HG03097 (cell line): ENCODE measurements around the gene FAM13A.

Source experiments
- ATAC-seq: cut with Tn5 transposase; IDR thresholded peaks from one replicate; pipeline ENCODE4 v1.9.1; 2021; ENCODE audit not compliant: unreplicated experiment, low FRiP score

The FAM13A gene

DNA sequence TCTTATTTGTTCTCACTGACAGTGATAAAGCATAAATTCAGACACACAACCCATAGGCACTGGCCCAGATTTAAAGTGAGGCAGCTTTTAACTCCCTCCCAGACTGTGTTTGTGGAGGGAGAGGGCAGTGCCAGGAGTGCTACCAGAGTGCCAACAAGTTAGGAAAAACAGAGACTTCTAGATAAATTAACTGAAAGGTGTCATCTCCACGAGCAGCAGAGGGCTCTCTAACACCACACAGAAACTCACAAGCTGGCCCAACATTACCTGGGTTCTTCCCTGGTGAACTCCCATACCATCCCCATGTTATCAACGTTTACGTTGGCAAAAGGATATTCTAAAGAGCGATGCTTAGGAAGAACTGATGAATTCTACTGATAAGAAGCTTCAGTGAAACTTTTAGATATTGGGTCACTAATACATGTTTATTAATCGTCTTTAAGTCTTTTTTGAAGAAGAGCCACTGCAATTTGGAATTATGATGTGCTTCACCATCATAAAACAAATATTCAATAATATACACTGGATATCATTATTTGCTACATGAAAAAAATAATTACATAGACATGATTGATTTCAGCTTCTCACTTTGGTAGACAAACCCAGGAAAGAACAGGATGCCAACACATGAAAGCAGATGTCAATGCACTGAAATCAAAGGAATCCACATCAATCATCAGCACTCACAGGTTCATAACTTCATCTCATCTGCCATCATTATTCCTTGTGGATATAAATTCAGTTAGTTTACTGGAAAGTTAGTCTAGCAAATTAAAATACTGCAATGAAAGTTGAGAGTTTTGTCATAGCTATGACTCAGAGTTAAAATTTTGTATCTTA, 238.1 kb downstream of the FAM13A start:
- no peak for ATAC-seq

- no peak for ATAC-seq
Measured at GRCh38 chr4:88817740-88818139, 239.2 kb downstream of the FAM13A start.

DNA sequence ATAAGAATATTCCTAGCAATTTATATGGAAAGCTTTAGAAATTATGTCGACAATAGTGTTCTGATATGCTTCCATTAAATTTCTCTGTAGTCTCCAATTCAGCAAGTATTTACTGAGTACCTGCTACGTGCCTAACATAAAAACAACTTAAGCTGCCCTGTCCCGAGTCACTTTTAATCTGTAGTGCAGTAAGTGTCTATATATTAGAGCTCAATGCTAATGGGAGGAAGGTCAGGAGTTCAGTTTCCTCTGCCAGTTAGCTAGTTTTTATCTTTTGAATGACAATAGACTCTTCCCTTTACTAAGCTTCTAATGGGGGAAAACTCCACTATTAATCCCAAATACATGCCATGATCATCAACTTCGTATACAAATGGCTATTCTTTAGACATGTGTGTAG, 240.6 kb downstream of the FAM13A start:
- ATAC-seq: no peak

GRCh38 chr4:88814043-88814617, 242.9 kb downstream of the FAM13A start:
- ATAC-seq: no peak

DNA sequence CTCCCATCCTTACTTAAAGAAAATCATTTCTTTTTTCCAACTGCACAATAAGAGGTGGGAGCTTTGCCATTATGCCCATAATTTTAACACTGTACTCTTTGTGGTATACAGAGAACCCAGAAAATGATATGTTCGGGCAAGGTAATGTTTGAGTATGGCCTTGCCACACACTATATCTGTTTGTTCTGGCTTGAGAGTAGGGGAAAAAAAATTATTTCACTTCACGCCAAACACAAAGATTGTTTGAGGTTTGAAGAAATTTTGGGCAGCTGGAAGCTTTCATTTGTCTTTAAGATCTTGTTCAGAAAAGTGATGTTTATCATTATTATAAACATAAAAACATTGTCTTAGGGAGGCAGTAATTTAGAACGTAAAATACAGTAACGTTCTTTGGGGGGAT, 244.0 kb downstream of the FAM13A start:
- ATAC-seq: no peak

DNA sequence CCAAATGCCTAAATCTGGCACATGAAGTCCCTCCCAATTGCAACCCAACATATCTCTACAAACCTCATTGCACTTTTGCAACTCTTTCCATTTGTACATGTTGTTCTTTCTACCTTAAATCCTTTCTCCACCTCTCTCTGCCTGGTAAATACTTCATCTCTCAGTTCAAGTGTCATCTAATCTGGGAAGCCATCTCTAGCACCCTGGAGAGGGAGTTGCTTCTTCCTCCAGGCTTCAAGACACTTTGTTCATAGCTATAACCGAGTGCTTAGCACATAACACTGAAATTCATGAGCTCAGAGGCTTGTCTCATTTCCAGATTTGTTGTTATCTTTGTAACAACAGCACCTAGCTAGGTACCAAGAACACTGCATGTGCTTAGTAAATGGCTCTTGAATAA, 244.6 kb downstream of the FAM13A start:
- no peak for ATAC-seq

DNA sequence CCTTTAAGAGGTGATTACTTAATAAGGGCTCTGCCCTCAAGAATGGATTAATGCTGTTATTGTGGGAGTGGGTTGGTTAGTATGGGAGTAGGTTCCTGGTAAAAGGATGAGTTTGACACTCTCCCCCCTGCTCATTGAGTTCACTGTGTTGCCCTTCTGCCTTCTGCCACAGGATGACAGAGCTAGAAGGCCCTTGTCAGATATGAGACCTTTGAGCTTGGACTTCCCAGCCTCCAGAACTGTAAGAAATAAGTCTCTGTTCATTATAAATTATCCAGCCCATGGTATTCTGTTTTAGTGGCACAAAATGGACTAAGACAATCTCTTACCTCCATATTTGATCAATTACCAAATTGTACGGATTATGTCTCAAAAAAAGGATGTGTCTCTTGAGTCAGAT, 245.1 kb downstream of the FAM13A start:
- no peak for ATAC-seq

DNA sequence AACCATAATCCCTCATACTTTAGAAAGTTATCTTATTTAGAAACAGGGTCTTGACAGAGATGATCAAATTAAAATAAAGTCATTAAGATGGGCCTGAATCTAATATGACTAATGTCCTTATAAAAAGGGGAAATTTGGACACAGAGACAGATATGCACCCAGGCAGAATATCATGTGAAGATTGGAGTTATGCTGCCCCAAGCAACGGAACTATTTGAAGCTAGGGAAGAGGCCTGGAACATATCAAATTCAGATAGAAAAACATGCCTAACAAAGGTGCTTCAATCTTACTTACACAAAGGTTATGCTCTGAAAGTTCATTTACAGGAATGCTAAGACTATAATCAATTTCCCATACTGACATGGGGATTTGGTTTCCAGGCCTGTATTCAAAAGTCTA, 246.7 kb downstream of the FAM13A start:
- no peak for ATAC-seq

- no peak for ATAC-seq
Measured at GRCh38 chr4:88809576-88810219, 247.3 kb downstream of the FAM13A start.

DNA sequence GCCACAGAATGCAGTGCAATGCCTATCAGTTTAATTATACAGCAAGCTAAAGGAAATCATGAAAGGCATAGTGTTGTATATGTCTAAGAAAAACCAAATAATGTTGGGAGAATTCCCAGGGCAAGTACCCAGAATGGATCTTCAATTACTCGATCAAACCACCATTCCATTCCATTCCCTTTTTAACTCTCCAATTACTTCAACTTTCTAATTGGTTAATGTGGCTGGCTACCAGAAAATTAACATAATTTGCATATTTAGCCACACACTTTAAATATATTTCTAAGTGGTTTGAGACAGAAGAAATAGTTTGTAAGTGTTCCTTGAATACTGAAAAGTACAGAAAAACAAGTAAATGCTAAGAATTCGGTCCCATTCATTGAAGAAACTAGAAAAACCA, 247.9 kb downstream of the FAM13A start:
- no peak for ATAC-seq

GRCh38 chr4:88807499-88807898, 249.5 kb downstream of the FAM13A start:
- ATAC-seq: no peak

- no peak for ATAC-seq
Measured at GRCh38 chr4:88804234-88804633, 252.8 kb downstream of the FAM13A start.

GRCh38 chr4:88803600-88804096, 253.3 kb downstream of the FAM13A start:
- peak; percentile 65 for ATAC-seq

- ATAC-seq: no peak
Measured at GRCh38 chr4:88802585-88803286, 254.2 kb downstream of the FAM13A start.

GRCh38 chr4:88802138-88802537, 254.8 kb downstream of the FAM13A start:
- no peak for ATAC-seq

GRCh38 chr4:88799900-88800299, 257.1 kb downstream of the FAM13A start:
- no peak for ATAC-seq

GRCh38 chr4:88797725-88798124, 259.3 kb downstream of the FAM13A start:
- ATAC-seq: no peak

DNA sequence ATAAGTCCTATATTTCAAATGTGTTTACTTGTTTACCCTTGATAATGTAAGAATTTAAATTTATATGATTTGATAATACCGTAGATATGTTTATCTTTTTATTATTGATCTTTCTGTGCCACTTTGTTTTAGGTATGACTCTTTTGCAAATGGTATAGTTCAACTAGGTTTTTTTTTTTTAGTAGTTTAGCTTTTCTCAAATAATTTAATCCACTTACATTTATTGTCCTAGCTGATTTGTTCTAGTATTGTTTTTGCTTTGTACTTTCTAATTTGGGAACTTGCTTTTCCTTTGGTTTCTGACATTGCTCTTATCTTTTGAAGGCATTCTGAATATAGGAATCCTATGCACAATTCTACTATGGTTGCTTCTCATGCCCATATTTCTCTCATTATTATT, 260.4 kb downstream of the FAM13A start:
- ATAC-seq: no peak

GRCh38 chr4:88794952-88795351, 262.0 kb downstream of the FAM13A start:
- no peak for ATAC-seq

- no peak for ATAC-seq
Measured at GRCh38 chr4:88794087-88794690, 262.8 kb downstream of the FAM13A start.

DNA sequence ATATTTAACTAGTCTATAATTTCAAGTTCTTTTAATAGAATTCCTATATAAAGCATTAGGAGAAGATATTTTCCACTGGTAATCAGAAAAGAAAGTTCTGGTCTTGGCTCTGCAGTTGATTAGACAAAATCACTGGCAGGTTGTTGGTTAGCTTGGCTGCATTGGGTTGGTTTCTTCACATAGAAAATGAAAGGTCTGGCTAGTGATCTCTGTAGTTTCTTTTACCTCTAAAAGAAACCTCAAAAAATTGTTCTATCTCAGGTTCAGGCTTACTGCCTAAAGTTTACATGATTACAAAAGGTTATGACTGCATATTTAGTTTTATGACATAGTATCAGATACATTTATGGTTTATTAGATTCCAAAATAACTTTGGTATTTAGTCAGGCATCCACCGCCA, 263.5 kb downstream of the FAM13A start:
- ATAC-seq: peak; percentile 61
